ENCODE data around the gene SP9. TPM values are rescaled to one million over a fixed set of nuclear protein-coding genes. Genes with fewer than 3 reads are reported as not detected.

The SP9 gene
- total RNA-seq, 1 experiment from 2014 or later, result not detected

- Histone ChIP-seq H3K23ac (ENCODE audit: insufficient read length, low read depth, low read length) (no peak overlapping the region), H2AFZ (ENCODE audit: low read length) (no peak overlapping the region), H4K5ac (ENCODE audit: insufficient read length, low read depth, low read length) (no peak overlapping the region), H3T11ph (ENCODE audit: low read length) (no peak overlapping the region), H3K9me3 (ENCODE audit: control insufficient read depth, low read depth, low read length) (no peaks in the 10 kb centered on the region), H3K18ac (ENCODE audit: insufficient read length, low read depth, low read length) (no peak overlapping the region), H3K23me2 (ENCODE audit: insufficient read length, low read depth, low read length, poor library complexity, severe bottlenecking) (peaks cover 52% of the 10 kb centered on the region), H3K56ac (ENCODE audit: insufficient read length, low read depth, low read length) (no peak overlapping the region), H3K27ac (ENCODE audit: insufficient read length, low read depth, low read length) (no peak overlapping the region), H3K4ac (ENCODE audit: low read depth, low read length) (no peak overlapping the region), H2BK120ac (ENCODE audit: low read depth, low read length, poor library complexity, severe bottlenecking) (no peak overlapping the region), H3K4me2 (ENCODE audit: insufficient read depth, insufficient read length, low read length) (peak overlapping the region; percentile 53), H2AK5ac (ENCODE audit: insufficient read length, low read length) (no peak overlapping the region), H4K91ac (ENCODE audit: insufficient read length, low read depth, low read length) (no peak overlapping the region), H3K79me1 (ENCODE audit: insufficient read depth, low read depth, low read length, poor library complexity, severe bottlenecking) (no peaks in the 10 kb centered on the region), H2BK15ac (ENCODE audit: low read depth, low read length) (no peak overlapping the region), H2BK5ac (ENCODE audit: insufficient read length, low read length) (no peak overlapping the region), H2BK12ac (ENCODE audit: insufficient read length, low read depth, low read length) (no peak overlapping the region), H3K14ac (ENCODE audit: insufficient read depth, low read length) (no peak overlapping the region), H3K79me2 (ENCODE audit: insufficient read depth, low read length) (no peaks in the 10 kb centered on the region), H3K27me3 (ENCODE audit: insufficient read depth, low read length) (peaks cover 78% of the 10 kb centered on the region), H3K9ac (ENCODE audit: extremely low read depth, insufficient read length, low read length) (no peak overlapping the region), H4K20me1 (ENCODE audit: control insufficient read depth, insufficient read depth, insufficient read length) (no peaks in the 10 kb centered on the region), H3K4me1 (ENCODE audit: insufficient read depth, low read length) (0 out of 2 replicates have a peak, but pooled peaks cover 3% of the 10 kb centered on the region), H4K8ac (replicated peaks; ENCODE audit: insufficient read length, low read depth, low read length) (no peak overlapping the region), H2BK20ac (ENCODE audit: low read depth, low read length, poor library complexity, severe bottlenecking) (no peak overlapping the region)
- Mint-ChIP-seq H3K27me3 (ENCODE audit: low read depth) (peaks cover 97% of the 10 kb centered on the region), H3K4me3 (peak overlapping the region; percentile 46 to 81), H3K9me3 (peaks cover 0 to 12% of the 10 kb centered on the region in 2 experiments; a peak in 1 of 5 replicates), H3K36me3 (ENCODE audit: insufficient read depth in 1 of 3, low read depth in 3 of 3) (peaks cover 0 to 3% (median 0%) of the 10 kb centered on the region in 3 experiments; a peak in 1 of 7 replicates), H3K27ac (no peak overlapping the region; a peak in 1 of 7 replicates), H3K4me1 (peaks cover 49 to 56% of the 10 kb centered on the region in 2 experiments)
- TF ChIP-seq, protein P1, sequence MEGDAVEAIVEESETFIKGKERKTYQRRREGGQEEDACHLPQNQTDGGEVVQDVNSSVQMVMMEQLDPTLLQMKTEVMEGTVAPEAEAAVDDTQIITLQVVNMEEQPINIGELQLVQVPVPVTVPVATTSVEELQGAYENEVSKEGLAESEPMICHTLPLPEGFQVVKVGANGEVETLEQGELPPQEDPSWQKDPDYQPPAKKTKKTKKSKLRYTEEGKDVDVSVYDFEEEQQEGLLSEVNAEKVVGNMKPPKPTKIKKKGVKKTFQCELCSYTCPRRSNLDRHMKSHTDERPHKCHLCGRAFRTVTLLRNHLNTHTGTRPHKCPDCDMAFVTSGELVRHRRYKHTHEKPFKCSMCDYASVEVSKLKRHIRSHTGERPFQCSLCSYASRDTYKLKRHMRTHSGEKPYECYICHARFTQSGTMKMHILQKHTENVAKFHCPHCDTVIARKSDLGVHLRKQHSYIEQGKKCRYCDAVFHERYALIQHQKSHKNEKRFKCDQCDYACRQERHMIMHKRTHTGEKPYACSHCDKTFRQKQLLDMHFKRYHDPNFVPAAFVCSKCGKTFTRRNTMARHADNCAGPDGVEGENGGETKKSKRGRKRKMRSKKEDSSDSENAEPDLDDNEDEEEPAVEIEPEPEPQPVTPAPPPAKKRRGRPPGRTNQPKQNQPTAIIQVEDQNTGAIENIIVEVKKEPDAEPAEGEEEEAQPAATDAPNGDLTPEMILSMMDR (conservative IDR thresholded peaks at IDR 0.05), result no peak
- DNase-seq, result no peak
- WGBS (ENCODE audit: extremely low coverage, insufficient read length, low lambda C conversion rate), result no CpG with 5 or more reads among the region's 37 CpGs
These were observed 5.0 kb downstream of the SP9 start for GRCh38 chr2:174339561-174340399.
